HG03060 (cell line): ENCODE measurements around the gene HECW1.
"Not testable (repeated sequence)": the region's sequence is repeated elsewhere in the genome, so short reads cannot be mapped to it uniquely, and the experiment has no call there.

Source experiments
- ATAC-seq: cut with Tn5 transposase; IDR thresholded peaks from one replicate; pipeline ENCODE4 v1.9.1; 2021; ENCODE audit warnings: low read depth, moderate number of reproducible peaks; ENCODE audit not compliant: unreplicated experiment

Gene HECW1

DNA sequence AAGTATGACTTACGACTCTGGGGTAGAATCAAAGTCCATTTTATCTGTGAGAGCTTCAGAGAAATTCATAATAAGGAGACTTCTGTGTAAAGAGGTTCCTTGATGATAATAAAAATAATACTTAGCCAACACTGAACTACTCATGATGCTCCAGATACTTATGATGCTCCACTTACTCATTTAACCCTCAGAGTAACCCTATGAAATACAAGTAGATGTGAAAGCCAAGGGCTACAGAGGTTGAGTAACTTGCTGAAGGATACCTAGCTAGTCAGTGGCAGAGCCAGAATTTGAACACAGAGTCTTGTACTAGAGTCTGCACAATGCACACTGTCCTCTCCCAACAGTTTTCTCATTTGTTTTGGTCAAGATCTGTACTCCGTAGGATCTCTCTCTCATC, 89.5 kb downstream of the HECW1 start:
- no peak for ATAC-seq

- no peak for ATAC-seq
These were observed 91.6 kb downstream of the HECW1 start for GRCh38 chr7:43204081-43204480.

- no peak for ATAC-seq
These were observed 92.8 kb downstream of the HECW1 start for GRCh38 chr7:43205171-43205795.

DNA sequence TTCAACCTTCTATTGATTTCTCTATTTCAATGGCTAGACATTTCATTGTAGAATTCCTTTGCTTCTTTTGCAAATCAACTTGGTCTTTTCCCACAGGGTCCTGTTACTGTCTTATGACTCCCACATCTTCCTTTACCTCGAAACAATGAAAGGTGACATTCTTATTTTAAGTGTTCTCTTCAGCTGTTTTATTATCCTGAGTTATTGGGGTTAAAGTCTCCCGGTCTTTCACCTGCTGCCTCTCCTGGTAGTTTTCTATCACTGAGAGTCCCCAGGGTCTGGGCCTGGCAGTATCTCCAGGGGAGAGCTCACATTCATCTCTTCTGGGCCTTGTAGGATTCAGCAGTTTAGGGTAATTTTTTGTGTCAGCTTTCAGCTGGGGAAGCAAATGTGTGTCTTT, 95.8 kb downstream of the HECW1 start:
- no peak for ATAC-seq

GRCh38 chr7:43210539-43210938, 98.1 kb downstream of the HECW1 start:
- not testable (repeated sequence) for ATAC-seq

DNA sequence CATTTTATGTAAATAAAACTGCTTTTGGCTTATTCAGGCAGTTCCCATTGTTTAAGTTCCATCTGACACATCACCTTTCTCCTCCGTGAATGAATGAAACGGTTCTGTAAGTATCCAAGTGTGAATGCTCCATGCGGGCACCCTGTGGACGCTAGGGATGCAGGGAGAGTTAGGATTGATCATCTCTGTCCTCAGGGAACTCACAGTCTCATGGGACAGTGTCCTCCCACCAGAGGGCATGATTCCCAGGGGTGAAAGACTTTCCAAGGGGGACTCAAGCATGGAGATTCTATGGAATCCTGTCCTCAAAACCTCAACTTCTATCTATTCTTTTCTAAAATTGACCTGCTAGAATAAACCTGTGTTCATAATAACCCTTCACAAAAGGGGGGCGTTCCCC, 98.8 kb downstream of the HECW1 start:
- no peak for ATAC-seq

- no peak for ATAC-seq
These were observed 99.2 kb downstream of the HECW1 start for GRCh38 chr7:43211693-43212092.

DNA sequence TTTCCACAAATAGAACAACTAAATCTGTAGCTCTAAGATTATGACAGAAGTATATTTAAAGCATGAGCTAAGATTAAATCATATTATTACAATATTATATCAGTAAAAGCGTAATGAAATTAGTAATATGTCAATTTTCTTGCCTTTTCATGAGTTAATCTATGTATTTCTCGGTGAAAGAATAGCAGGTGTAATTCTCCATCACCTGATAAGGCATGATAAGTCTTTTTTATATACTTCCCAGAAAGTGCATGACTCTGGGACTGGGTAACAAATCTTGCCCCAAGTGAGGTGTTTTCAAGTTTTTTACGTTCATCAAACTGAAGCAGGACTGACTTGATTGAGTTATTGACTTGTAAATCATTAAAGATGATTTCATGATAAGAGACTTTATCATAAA, 100.5 kb downstream of the HECW1 start:
- ATAC-seq: no peak

- ATAC-seq: no peak
These were observed 102.6 kb downstream of the HECW1 start for GRCh38 chr7:43215061-43215460.

- no peak for ATAC-seq
These were observed 104.6 kb downstream of the HECW1 start for GRCh38 chr7:43217055-43217454.

DNA sequence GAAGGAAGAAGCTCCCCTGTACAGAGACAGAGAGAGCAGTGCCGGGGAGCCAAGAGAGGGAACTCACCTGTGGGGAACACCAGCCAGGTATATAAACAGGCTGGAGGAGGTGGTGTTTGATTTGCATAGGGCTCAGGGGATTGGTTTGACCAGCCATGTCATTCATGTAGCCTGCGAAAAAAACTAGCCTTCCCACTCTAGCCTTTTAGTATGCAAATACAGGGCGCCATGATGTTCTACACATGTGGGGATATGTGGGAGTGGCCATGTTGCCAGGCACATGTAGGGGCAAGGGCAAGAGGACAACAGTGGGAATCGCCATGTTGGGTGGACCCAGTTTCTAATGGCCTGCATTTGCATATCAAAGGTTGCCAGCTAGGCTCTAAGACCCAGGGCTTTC, 106.5 kb downstream of the HECW1 start:
- ATAC-seq: not testable (repeated sequence)

DNA sequence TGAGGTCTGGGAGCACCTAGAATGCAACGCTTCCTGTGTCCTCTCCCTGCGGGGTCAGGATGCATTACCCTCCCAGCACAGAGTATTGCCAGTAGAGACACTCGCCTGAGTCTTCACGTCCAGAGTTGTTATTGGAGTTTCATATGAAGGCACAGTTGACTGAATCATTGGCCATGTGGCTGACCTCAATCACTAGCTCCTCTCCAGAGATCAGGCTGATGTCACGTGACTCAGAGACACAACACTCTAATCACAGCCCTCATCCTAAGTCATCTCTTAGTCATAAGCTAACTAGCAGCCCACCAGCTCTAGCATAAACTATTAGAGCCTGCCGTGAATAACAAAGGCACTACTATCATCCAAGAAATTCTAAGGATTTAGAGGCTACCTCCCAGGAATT, 107.8 kb downstream of the HECW1 start:
- no peak for ATAC-seq

- ATAC-seq: no peak
These were observed 108.3 kb downstream of the HECW1 start for GRCh38 chr7:43220742-43221141.

GRCh38 chr7:43229801-43230200, 117.4 kb downstream of the HECW1 start:
- no peak for ATAC-seq

GRCh38 chr7:43232366-43232765, 119.9 kb downstream of the HECW1 start:
- ATAC-seq: no peak

DNA sequence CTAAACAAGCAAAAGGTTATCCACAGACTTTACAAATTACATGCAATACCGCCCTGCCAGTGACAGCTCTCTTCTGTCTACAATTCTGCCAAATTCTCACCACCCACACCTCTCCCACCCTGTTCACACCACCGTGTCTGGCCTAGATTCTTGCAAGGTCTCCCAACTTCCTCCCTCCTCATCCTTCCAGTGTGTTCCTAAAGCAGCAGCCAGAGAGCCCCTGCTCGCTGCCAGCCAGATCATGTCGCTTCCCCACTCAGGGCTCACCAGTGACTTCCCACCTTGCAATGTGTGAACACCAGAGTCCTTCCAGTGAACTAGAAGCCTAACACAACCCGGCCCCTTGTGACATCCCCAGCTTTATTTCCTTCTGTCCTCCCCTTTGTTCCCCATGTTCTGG, 121.6 kb downstream of the HECW1 start:
- ATAC-seq: no peak

DNA sequence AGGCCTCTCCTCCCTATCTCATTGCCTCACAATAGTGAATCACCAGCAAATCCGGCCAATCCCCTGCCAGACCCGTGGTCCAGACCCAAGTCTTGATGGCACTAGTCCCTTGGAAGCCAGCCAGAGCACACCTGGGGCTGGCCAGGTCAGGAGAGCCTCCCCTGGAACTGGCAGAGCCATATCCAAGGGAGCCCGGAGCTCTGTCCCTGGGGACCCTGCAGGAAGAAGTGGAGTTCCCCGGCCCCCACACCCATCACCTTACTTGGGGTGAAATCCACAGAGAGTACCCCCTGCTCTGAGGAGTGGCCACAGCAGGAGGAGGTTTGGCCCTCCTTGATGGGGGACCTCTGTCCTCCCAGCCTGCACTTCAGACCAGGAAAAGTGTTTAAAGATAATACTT, 122.5 kb downstream of the HECW1 start:
- ATAC-seq: no peak

- ATAC-seq: no peak
These were observed 128.1 kb downstream of the HECW1 start for GRCh38 chr7:43240565-43240964.

GRCh38 chr7:43242628-43243255, 130.3 kb downstream of the HECW1 start:
- ATAC-seq: no peak

DNA sequence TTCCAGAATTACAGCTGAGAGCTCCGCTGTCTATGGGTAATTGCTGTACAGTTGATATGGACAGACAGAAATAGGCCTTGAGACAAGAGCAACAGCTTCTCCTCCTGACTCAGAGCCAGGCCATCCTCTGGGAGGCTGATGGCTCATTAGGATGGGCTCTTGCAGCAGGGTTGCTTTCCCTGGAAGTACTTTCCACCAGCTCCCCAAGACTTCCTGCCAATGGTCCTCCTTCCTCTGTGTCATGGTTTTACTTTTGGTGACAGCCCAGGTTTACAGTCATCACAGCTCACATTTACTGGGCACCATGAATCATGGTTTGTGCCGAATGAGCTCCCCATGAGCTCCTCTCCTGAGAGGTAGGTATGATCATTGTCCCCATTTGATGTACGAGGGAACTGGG, 131.8 kb downstream of the HECW1 start:
- ATAC-seq: no peak

DNA sequence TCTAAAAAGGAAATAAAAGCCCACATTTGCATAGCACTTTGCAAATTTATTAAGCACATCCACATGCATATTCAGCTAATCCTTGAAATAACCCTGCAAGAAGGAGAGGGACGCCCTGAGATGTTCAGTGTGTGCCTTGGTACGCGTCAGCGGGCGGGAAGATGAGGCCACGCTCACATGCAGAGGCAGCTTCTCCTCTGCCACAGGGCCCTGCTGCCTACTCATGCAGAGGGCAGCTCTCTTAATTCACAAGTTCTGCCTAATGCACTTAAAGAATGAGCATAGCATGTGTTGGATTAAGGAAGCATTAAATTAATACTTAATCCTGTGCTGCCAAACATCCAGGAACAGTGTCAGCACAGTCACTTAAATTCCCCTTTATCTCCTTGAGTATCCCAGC, 132.3 kb downstream of the HECW1 start:
- no peak for ATAC-seq

DNA sequence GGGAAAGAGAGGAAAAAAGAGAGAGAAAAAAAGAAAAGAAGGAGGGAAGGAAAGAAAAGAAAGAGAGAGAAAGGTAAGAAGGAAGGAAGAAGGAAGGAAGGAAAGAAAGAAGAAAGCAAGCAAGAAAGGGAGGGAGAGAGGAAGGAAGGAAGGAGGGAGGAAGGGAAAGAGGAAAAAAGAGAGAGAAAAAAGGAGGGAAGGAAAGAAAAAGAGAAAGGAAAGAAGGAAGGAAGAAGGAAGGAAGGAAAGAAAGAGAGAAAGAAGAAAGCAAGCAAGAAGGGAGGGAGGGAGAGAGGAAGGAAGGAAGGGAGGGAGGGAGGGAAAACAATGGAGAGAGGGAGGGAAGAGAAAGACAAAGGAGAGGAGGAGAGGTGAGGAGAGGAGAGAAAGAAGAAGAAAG, 135.3 kb downstream of the HECW1 start:
- ATAC-seq: no peak

- no peak for ATAC-seq
These were observed 136.1 kb downstream of the HECW1 start for GRCh38 chr7:43248553-43248952.
